Activated CD4-positive, alpha-beta T cell treated with anti-CD3 and anti-CD28 coated beads, Interleukin-10, Interleukin-2, amounts not matched to agents 100 ng/mL and 50 ng/mL, durations not matched to agents 16 hours and 8 hours (primary cell): Measurements from ENCODE around the gene SSB.
"Not testable (repeated sequence)": the region's sequence is repeated elsewhere in the genome, so short reads cannot be mapped to it uniquely, and the experiment has no call there.

Source experiments
- DNase-seq: peaks from one replicate; pipeline ENCODE4 v3.0.0-alpha.2; 2020

The SSB gene

DNA sequence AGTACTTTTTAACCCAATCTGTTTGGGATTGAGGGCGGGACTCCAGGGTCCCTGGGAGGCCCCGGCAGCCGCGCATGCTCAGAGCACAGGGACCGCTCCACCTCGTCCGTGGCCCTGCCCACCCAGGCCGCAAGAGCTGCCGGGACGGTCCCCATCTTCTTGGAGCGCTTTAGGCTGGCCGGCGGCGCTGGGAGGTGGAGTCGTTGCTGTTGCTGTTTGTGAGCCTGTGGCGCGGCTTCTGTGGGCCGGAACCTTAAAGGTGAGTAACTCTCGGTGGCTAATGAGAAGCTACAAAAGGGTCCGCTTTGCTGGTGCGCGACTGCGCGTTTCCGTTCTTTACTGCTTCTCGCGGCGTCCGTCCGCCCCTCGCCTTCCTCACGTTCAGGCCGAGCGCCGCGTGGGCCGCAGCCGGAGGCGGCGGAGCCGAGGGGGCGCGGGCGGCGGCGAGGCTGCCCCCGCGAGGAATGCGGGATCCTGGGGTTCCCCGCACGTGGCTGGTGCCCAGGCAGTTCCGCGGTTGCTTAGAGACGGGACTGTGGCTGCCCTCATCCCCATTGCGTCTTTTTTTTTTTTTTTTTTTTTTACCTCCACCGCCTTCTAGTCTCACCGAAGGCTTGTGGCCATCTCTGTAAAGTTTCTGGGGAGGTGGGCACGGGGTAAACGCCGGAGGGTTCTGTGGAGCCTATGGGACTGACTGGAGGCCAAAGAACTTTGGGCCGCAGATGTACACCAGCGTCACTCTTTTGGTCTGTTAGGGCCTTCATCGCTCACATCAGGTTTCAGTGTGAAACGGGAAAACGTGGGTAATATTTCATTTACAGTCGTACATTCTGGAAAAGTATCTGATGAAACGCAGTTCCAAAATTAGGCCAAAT is at the start of gene SSB:
Gene SSB (plus strand): TSS at position 154 of the 875 bp plus-strand sequence. CDS start 2,090 bp downstream, outside the sequence.
- peak; percentile 99 for DNase-seq

DNA sequence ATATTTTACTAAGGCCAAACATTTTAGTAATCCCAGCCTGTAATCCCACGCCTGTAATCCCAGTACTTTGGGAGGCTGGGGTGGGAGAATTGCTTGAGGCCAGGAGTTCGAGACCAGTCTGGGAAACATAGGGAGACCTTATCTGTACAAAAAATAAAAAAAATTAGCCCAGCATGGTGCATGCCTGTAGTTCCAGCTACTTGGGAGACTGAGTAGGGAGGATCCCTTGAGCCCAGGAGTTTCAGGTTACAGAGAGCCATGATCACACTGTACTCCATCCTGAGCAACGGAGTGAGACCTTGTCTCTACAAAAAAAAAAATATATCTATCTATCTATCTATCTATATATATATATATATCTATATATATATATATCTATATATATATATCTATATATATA is 45.9 kb upstream of the SSB start:
- no peak for DNase-seq

DNA sequence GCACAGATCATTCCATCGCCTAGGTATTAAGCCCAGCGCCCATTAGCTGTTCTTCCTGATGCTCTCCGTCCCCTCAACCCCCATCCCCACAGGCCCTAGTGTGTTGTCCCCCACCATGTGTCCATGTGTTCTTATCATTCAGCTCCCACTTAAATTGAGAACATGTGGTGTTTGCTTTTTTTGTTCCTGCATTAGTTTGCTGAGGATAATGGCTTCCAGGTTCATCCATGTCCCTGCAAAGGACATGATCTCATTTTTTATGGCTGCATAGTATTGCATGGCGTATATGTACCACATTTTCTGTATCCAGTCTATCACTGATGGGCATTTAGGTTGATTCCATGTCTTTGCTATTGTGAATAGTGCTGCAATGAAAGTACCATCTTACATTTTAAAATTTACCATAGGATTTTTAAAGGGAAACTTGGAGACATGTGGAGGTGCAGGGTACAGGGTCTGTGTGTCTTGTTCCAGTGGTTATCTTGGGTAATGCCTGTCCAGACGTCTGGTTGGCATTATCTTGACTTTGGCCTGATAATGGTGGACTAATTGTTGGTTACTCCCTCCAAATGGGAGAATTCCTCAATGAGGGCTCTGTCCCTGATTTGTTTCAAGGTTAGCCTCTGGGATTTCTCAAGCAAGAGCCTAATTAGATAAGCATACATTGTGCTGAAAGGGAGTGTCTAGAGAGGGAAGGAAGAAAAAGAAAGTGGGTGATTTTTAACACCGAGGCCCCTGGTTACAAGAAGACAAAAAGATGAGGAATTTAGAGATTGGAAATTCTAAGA is 43.4 kb upstream of the SSB start:
- no peak for DNase-seq

DNA sequence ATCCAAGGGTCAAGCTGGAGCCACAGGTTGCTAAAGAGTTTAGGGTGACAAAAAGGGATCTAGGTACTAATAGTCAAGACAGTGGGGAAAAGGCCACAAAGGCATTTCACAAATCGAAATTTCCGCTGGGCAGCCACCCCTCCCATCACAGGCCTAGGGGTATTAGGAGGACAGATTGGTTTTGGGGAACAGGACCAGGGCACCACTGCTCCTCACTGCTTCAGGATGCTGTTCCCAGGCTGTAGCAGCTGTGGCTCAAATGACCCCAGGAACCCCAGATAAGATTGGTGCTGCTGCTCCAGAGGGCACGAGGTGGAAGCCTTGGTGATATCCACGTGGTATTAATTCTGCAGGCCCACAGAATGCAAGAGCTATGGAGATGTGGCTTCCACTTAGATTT is 42.3 kb upstream of the SSB start:
- DNase-seq: no peak

DNA sequence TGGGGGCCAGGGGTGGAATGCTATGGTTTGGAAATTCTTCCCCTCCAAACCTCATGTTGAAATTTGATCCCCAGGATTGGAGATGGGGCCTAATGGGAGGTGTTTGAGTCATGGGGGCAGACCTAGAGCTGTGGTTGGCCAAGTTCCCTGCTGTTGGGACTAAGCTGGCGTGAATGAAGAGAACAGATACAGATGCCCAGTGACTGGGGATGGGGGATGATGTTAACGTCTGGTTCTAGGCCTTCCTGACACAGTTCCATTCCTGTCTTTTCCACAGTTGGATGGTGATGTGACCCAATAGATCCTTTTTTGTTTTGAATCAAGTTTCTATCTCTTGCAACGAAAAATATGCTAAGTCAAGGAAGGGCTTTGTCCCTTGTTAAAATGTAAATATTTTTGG is 41.3 kb upstream of the SSB start:
- DNase-seq: no peak

DNA sequence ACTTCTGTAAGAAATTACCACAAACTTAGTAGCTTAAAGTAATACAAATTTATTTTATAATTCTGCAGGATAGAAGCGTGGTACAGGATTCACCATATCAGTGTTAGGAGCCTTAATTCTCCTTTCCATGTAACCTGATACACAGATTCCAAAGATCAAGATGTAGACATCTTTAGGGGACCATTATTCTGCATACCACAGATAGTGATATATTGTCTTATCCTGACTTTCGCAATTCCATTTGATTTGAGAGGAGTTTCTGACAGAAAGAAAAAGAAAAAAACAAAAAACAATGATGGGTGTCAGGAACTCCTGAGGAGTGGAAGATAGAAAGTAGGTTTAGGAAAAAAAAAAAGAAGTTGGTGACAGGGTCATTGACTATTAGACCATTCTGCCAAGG is 40.9 kb upstream of the SSB start:
- no peak for DNase-seq

DNA sequence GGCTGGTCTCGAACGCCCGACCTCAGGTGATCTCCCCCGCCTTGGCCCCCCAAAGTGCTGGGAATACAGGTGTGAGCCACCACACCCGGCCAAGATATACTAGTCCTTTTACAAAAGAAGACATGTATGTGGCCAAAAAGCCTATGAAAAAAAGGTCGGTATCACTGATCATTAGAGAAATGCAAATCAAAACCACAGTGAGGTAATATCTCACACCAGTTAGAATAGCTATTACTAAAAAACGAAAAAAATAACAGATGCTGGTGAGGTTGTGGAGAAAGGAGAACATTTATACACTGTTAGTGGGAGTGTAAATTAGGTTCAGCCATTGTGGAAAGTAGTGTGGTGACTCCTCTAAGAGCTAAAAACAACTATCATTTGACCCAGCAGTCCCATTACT is 38.7 kb upstream of the SSB start:
- DNase-seq: no peak

DNA sequence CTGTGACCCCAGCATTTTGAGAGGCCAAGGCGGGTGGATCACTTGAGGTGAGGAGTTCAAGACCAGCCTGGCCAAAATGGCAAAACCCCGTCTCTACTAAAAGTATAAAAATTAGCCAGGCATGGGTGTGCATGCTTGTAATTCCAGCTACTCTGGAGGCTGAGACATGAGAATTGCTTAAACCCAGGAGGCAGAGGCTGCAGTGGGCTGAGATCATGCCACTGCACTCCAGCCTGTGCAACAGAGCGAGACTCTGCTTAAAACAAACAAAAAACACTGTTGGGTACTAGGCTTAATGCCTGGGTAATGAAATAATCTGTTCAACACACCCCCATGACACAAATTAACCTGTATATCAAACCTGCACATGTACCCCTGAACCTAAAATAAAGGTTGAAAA is 37.9 kb upstream of the SSB start:
- not testable (repeated sequence) for DNase-seq

DNA sequence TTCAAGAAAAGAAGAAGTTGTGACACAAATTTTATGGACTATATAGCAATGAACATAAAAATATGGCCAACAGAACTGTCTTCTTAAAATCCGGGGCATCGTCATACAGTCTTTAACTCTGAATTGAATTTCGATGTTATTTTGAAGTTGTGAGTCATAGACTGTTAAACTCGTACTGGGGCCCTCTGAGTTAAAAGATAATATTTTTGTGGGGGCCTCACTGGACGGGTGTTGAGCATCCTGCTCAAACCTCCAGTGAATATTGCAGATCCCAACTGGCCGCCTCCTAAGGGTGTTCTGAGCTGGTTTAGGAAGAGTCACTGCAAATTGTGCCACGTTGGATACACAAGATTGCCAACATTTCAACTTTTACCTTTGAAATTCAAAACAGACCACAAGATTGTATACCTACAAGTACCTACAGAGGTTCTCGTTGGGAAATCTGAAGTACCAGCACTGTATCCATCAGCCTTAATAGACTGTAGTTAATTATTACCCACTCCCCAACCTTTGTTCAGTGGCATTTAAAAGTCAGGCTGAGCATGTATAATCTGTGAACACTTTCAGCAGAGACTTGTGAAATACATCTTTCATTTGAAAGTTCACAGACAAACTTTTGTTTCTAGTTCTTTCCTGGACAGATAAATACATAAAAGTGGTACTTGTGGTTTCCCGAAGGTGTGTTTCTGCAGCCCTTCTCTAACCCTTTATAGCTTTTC is 37.3 kb upstream of the SSB start:
- DNase-seq: peak; percentile 42

DNA sequence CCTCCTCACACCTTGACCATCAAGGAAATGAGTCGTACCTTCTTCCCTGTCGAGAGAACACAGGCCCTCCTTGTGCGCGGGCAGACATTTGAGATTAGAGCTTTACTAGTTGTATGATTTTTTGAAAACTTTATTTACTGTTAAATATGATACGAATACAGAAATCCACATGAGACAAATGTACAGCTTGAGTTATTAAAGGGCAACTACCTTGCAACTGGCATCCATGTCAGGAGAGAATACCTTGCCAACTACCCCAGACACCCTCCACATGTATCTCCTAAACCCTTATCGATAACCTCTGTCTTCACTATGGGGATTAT is 36.7 kb upstream of the SSB start:
- no peak for DNase-seq

DNA sequence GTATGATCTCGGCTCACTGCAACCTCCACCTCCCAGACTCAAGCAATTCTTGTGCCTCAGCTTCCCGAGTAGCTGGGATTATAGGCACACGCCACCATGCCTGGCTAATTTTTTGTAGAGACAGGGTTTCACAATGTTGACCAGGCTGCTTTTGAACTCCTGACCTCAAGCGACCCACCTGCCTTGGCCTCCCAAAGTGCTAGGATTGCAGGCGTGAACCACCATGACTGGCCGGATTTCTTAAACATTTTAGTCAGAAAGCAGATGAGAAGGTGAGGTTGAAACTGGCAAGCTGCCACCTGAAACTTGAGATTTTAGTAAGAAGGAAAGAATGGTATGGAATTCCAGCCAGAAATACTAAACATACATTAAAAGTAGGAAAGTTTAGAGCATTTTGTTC is 33.1 kb upstream of the SSB start:
- no peak for DNase-seq

DNA sequence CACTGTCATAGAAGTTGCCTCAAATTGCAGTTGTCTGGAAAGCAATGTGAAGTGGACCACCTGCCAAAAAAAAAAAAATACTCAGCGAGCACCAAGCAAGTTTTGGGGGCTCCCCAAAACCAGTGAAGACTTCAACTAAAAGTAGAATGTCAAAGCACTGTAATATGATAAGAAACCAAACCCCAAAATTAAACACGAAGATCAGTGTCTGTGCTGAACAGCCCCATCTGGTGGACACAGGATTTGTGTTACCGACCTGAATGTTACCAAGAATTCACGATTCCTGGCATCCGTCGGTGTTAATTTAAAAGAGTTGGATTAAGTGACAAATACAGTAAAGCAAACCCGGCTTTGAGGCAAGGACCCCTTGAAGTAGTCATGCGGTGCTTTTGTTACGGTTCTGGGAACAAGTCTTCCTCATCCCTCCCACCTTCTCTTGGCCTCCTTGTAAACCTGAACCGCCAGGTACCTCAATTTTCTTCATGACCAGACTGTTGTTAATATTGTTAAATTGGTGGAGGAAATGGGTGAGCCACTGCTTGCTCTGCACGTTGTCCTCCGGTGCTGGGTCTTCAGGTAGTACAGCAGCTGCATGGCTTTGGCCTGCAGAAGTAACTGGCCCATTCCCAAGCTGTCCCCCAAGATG is 31.3 kb upstream of the SSB start:
- peak; percentile 66 for DNase-seq

DNA sequence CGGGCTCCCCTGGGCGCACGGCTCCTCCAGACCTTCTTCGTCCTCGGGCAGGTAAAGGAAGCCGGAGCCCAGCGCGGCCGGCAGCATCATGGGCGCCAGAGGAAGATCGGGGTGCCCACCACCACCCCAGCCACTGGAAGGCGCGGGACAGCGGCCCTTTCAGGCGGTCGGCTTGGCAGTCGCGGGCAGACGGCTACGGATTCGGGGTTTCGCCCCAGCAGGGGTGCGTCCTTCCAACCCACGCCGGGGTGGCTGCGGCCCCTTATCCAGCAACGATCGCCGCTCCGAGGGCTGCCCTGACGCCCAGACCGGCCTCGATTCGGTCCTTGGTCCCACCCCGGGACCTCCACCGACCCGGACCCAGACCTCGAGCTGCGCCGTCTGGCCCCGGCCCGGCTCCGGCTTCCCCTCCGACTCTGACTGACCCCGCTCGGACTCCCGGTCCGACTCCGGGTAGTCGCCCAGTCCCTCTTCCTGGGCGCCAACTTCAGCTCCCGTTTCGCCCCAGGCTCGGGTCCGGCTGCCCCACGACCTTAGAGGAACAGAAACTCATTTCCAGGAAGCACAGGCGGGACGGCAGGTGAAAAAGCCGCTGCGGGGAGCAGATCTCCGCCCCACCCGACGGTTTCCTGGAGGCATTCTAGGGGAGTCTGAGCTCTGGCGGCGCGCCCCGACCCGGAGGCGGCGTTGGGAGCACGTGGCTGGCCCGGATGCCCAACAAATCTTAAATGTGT is 30.2 kb upstream of the SSB start:
- DNase-seq: peak; percentile 37

DNA sequence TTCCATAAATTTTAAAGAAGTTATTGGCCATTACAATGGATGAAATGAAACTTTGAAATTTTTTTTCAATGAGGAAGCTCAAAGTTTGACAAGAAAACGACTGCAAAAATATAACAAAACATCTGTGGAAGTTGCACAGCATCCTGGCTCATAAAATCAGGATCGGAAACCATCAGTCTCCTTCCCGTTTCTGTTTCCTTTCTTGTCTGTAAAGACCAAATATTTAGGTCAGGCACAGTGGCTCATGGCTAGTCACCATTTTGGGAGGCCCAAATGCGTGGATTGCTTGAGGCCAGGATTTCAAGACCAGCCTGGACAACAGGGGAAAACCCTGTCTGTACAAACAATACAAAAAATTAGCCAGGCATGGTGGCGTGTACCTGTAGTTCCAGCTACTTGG is 27.6 kb upstream of the SSB start:
- DNase-seq: no peak

DNA sequence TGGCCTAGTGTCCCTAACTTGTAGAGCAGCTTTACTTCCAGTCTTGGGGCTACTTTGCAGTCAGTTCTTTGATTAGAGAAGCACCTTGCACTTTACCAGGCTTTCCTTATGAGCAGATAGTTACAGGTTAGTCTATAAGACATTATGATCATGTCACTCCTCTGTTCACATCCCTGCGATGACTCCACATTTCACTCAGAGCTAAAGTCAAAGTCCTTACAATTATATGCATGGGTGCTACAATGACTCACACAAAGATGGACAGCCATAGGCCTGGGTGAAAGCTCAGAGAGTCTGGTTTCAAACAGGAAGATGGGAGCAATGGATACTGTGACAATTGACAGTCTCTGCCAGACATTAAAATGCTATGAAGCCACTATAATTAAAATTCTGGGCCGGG is 27.1 kb upstream of the SSB start:
- no peak for DNase-seq

DNA sequence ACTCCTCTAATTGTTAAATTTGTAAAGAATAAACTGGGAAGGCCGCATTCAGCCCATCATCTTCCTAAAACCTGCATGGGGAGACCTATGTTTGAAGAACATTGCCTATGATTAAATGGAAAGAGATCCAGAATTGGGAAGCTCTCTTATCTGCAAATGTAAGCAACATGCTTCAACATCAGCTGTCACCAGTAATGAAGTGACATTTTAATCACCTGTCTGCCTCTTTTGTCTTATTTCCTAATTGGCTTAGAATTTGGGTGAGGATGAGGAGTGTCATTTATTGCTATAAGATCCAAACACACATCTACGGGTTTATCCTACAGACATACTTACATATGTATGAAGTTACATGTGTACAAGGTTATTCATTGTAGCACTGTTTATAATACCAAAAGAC is 26.0 kb upstream of the SSB start:
- no peak for DNase-seq

DNA sequence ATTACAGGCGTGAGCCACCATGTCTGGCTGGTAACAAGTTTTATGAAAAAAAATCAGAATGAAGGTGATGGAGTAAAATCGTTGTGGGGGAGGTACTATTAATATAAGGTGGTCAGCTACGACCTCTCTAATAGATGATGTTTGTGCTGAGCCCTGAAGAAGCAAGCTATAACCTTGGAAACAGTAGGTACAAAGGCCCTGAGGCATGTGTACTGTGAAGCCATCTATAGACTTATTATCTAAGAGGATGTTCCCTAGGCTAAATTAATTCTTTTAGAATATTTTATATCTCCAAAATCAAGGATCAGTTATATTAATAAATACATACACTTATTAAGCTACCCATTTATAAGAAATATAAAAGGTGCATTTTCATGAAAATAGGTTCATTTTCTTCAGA is 23.3 kb upstream of the SSB start:
- DNase-seq: no peak

DNA sequence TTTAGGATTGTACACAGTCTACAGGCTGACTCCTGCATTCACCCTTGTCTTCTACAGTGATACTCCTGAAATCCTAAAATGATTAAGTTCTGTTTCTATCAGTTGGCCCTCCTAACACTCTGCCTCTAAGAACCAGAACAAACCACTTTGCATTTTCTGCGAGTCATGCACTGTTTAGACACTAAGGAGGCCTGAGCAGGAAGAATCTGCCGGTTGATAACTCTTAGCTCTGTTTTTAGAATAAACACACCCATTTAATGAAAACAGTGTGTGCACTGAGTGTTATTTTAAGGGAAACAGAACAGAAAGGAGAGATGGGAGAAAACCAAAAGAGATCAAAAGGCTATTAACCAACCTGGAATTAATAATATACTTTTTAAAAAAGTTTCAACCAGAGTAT is 22.9 kb upstream of the SSB start:
- peak; percentile 21 for DNase-seq

DNA sequence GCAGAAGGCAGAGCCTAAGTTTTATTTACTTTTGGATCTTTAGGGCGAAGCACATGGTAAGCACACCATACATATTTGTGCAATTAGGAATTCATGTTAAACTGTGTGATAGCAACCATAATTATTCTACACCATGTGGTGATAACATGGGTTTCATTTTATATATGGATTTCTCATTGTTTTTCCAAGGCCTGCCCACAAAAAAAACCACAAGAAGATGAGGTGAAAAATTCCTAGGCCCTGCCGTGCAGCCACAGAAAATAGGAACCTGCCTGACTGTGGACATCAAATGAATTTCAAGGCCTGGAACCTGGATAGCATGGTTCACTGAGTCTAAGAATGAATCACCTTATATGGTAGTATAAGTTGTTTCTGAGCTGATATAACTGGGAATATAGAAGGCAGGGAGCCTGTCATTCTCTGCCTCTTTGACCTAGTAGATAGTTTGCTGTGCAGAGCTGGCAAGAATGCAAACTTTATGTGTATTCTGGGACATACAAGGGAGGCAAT is 22.4 kb upstream of the SSB start:
- DNase-seq: no peak

DNA sequence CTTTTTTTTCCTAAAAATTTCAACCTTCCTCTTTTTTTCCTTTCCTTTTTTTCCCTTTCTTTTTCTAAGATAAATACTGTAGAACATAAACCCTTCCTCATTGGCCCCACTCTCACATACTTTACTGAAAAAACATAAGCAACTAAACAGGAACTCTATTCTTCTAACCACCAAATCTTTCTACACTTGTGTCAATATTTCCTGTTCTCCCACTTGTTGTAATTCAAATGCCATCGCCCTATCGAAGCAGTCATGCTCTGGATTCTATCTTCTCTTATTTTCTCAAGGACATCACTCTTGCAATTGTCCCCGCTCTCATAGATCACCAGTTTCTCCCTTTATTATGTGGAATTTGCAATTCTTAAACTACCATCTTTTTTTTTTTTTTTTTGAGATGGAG is 20.2 kb upstream of the SSB start:
- no peak for DNase-seq

DNA sequence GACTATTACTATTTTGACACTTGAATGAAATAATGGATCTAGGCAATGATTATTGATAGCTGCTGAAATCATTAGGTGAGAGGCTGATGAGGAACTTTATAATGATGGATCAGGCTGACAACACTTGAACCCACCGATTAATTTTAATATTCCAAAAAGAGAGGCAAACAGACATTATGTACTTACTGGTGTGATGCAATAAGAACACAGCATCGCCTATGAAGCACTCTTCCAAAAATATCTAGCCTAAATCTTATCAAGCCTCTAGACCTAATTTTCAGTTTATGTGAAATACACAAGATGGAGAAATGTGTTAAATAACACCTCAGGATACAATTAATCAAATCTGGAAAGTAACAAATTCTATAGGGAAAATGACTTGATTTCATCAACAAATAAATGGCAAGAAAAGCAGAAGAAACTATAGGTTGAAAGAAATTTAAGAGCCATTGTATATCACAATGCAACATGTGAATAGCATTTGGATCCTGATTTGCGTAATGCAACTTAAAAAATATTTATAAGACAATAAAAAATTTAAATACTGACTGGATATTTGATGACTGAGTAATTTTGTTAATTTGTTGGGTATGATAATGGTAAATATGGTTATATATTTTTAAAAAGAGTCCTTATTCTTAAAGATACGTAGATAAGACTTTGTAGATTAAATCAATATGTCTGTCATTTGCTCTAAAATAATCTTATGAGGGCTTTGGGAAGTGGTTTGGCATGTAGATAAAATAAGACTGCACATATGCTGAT is 17.2 kb upstream of the SSB start:
- DNase-seq: no peak

DNA sequence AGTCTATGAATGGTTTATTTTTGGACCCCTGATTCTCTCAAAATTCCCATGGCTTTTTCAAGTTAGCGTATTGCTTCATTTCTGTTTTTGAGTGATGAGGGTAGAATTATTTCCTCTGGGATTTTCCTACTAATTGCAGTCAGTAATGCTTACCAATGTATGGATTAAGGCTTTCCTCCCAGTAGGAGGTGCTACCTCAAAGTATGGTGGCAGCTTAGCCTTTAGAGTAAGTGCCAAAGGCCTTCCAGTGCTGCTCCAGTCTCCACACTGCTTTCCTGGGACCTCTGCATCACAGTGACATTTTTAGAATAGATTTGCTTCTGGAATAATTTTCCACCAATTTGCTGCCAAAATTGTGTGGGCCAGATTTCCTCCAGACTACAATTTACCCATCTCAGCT is 16.2 kb upstream of the SSB start:
- no peak for DNase-seq
